Stimulated activated CD8-positive, alpha-beta memory T cell treated with anti-CD3 and anti-CD28 coated beads, Interleukin-2, amount 100 ng/mL, for 48 hours (primary cell): ENCODE results near the gene ZNF396.

Experiments
- DNase-seq, 2 donors: peaks; one replicate each; pipeline ENCODE4 v3.0.0-alpha.2; 2020; ENCODE audit warnings: low read depth in 2 of 2

The ZNF396 gene

GRCh38 chr18:35335866-35336265 lies 41.3 kb downstream of the ZNF396 start:
- no peak for DNase-seq

- no peak for DNase-seq
Measured at GRCh38 chr18:35334821-35335220, 42.3 kb downstream of the ZNF396 start.

- no peak for DNase-seq
Measured at GRCh38 chr18:35334212-35334611, 42.9 kb downstream of the ZNF396 start.

- no peak for DNase-seq
Measured at GRCh38 chr18:35331367-35332087, 45.6 kb downstream of the ZNF396 start.

- no peak for DNase-seq
Measured at GRCh38 chr18:35328868-35329267, 48.3 kb downstream of the ZNF396 start.

- DNase-seq, result no peak
Measured at GRCh38 chr18:35326695-35327387, 50.3 kb downstream of the ZNF396 start.

- DNase-seq, result no peak
Measured at GRCh38 chr18:35324926-35325655, 52.0 kb downstream of the ZNF396 start.

- no peak for DNase-seq
Measured at GRCh38 chr18:35322486-35323458, 54.4 kb downstream of the ZNF396 start.
